GM21526 (cell line): ENCODE data around the gene SH2D2A.

ENCODE experiments used
- ATAC-seq: cut with Tn5 transposase; IDR thresholded peaks from one replicate; pipeline ENCODE4 v1.9.1; 2021; ENCODE audit warnings: moderate library complexity; ENCODE audit not compliant: unreplicated experiment, low FRiP score

SH2D2A gene

GRCh38 chr1:156805766-156806511, 10.7 kb downstream of the SH2D2A start:
- no peak for ATAC-seq

- ATAC-seq = no peak
These were observed 11.9 kb downstream of the SH2D2A start for GRCh38 chr1:156804572-156805243.

- ATAC-seq = no peak
These were observed 12.6 kb downstream of the SH2D2A start for GRCh38 chr1:156804026-156804425.

GRCh38 chr1:156803086-156803851, 13.4 kb downstream of the SH2D2A start:
- no peak for ATAC-seq

- no peak for ATAC-seq
These were observed 14.2 kb downstream of the SH2D2A start for GRCh38 chr1:156802421-156802935.

GRCh38 chr1:156801409-156802121, 15.1 kb downstream of the SH2D2A start:
- ATAC-seq = no peak

- no peak for ATAC-seq
These were observed 19.3 kb downstream of the SH2D2A start for GRCh38 chr1:156797212-156797871.

- no peak for ATAC-seq
These were observed 20.1 kb downstream of the SH2D2A start for GRCh38 chr1:156796340-156797097.

- ATAC-seq = no peak
These were observed 20.9 kb downstream of the SH2D2A start for GRCh38 chr1:156795787-156796186.

- ATAC-seq = no peak
These were observed 21.3 kb downstream of the SH2D2A start for GRCh38 chr1:156795374-156795733.

GRCh38 chr1:156794506-156795373, 21.9 kb downstream of the SH2D2A start:
- ATAC-seq = no peak

GRCh38 chr1:156789621-156790318, 26.9 kb downstream of the SH2D2A start:
- ATAC-seq = no peak

- no peak for ATAC-seq
These were observed 28.5 kb downstream of the SH2D2A start for GRCh38 chr1:156788136-156788535.

GRCh38 chr1:156786640-156787039, 30.0 kb downstream of the SH2D2A start:
- no peak for ATAC-seq

GRCh38 chr1:156785458-156785857, 31.2 kb downstream of the SH2D2A start:
- no peak for ATAC-seq

GRCh38 chr1:156781585-156782186, 35.0 kb downstream of the SH2D2A start:
- no peak for ATAC-seq

GRCh38 chr1:156777573-156777972, 39.1 kb downstream of the SH2D2A start:
- no peak for ATAC-seq
